Measurements from ENCODE around the gene UBXN1.
A peak's percentile ranks its signal among the peaks of the same experiment; 100 is the strongest.

The UBXN1 gene

DNA sequence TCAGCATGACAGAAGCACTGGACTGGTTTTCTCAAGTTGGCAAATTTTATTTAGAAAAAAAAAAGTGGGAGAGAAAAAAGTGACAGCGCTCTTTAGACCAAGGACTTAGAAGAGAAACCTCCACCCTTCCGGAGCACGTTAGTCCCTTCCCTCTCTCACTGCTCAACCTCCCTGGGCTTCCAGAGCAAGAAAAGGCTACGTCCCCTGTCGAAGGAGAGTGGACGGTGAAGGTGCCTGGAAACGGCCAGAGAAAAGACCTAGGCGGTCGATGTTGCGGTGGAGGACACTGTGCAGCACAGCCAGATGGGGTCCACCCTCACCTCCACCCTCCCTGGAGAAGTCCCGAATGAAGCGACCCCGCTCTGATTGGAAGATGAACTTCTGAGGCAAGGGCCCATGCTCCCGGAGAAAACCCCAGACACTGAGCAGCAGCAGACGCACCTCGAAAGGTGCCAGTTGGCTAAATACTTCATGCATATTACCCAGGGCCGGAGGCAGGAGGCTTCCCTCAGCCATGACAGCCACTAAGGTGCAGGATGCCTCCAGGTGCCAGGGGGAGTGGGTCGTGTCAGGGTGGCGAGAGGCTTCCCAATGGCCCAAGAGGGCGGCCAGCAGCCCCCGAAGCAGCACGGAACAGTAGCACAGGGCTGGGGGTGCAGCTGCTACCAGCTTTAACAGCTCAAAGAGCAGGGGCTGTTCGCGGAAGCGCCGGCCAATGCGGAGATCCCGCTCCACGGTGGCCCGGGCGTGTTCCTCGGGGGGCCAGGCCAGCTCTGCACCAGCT is 31.9 kb downstream of the UBXN1 start:
- TF ChIP-seq CTCF (IDR thresholded peaks at IDR 0.05; ENCODE audit: control insufficient read depth, insufficient read depth, low read depth, low read length, missing control alignments): no peak
- no peak for DNase-seq (ENCODE audit: low read depth)
- no peak overlapping the region; the same call in none of the 2 replicates for H3K4me3 ChIP-seq (ENCODE audit: control insufficient read depth, low read depth, low read length)

GRCh38 chr11:62645946-62646824 is 32.7 kb downstream of the UBXN1 start, which contains the start of gene GANAB:
TSS of gene GANAB (minus strand) at chr11:62646613. CDS start at chr11:62646599, 14 bp downstream.
- DNase-seq (ENCODE audit: low read depth): peak; percentile 84
- TF ChIP-seq CTCF (IDR thresholded peaks at IDR 0.05; ENCODE audit: control insufficient read depth, insufficient read depth, low read depth, low read length, missing control alignments): no peak
- H3K4me3 ChIP-seq (ENCODE audit: control insufficient read depth, low read depth, low read length): peak within 1 kb of the TSS; percentile 90

DNA sequence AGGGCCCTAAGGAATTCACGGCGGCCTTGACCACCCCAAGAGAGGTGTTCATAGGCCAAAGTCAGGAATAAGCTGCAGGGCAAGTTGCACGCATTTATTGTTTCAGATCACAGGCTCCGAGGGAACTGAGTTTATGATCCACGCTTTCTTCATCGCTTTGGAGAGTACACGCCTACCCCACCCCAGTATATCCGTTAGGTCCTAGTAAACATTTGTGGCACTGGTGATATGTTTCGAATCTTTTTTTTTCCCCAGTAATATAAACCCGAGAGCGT is 33.3 kb downstream of the UBXN1 start:
- TF ChIP-seq CTCF (IDR thresholded peaks at IDR 0.05; ENCODE audit: control insufficient read depth, insufficient read depth, low read depth, low read length, missing control alignments): no peak
- H3K4me3 ChIP-seq (ENCODE audit: control insufficient read depth, low read depth, low read length): peak overlapping the region; percentile 90
- DNase-seq (ENCODE audit: low read depth): no peak

DNA sequence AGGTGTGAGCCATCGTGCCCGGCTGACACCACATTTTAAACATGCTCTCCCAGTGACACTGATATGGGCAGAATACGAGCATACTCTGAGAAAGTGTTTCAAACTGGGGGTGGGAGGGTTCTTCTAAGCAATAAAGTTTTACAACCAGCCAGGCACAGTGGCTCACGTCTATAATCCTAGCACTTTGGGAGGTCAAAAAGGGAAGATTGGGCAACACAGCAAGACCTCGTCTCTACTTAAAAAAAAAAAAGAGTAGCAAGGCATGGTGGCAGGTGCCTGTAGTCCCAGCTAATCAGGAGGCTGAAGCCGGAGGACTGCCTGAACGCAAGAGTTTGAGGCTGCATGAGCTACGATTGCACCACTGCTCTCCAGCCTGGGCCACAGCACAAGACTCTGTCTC is 34.7 kb downstream of the UBXN1 start:
- no peak for DNase-seq (ENCODE audit: low read depth)
- H3K4me3 ChIP-seq (ENCODE audit: control insufficient read depth, low read depth, low read length): no peak overlapping the region
- no peak for TF ChIP-seq CTCF (IDR thresholded peaks at IDR 0.05; ENCODE audit: control insufficient read depth, insufficient read depth, low read depth, low read length, missing control alignments)

DNA sequence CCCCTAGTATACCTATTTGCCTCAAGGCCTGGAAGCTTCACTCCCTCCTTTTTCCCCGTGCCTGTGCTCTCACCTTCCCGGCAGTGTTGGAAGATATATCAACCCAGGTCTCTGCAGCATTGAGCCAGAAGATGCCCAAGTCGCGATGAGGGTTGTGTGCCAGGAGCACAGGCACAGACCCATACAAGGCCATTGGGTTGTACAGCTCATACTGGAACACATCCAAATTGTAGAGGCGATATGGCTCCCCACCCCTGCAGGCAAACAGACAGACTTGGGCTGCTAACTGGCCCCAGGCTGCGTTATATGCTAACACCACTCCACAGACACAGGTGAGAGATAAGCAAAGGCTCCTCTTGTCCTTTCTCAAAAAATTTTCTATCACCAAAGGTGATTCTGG is 46.4 kb downstream of the UBXN1 start:
- H3K4me3 ChIP-seq (ENCODE audit: control insufficient read depth, low read depth, low read length): no peak overlapping the region
- no peak for DNase-seq (ENCODE audit: low read depth)
- TF ChIP-seq CTCF (IDR thresholded peaks at IDR 0.05; ENCODE audit: control insufficient read depth, insufficient read depth, low read depth, low read length, missing control alignments): no peak

DNA sequence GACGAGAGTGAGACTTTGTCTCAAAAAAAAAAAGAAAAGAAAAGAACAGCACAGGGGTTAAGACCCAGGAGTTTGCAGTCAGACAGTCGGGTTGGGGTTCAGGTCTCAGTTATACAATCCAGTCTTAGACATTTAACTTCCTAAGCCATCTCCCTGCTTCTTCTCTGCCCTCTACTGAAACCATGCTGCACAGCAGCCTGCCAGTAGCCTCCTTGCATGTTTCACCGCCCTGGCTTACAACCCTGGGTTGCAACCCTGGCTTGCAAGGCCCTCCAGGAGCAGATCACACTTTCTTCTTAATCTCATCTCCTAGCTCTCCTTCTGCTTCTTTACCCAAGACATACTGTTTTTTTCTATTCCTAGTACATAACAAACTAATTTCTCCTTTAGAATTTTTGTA is 51.2 kb downstream of the UBXN1 start:
- TF ChIP-seq CTCF (IDR thresholded peaks at IDR 0.05; ENCODE audit: control insufficient read depth, insufficient read depth, low read depth, low read length, missing control alignments): no peak
- H3K4me3 ChIP-seq (ENCODE audit: control insufficient read depth, low read depth, low read length): no peak overlapping the region

More for the DNA sequence above, 51.2 kb downstream of the UBXN1 start:
- DNase-seq (ENCODE audit: low read depth): no peak
